ENCODE data around the gene FGFR4.

FGFR4 gene

DNA sequence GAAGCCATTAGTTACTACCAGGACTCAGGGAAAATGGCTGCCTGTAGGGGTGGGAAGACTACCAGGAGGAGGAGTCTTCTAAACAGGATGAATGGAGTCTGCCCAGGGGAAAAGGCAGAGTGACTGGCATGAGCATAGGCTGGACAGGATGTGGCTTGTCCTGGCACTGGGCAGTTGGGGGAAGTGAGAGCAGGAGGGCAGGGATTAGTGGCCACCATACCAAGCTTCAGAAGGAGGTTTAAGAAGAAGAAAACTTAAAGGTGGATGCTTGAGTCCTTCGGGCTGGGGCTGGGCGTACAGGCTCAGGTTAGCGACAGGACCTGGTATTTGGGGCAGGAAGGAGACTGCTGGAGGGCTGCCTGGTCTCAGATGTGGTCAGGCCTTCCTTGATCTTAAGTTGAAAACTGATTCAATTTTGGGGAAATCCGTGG, 41.9 kb downstream of the FGFR4 start:
- Histone ChIP-seq H3K4me3 (no peak overlapping the region), H3K27ac (peak overlapping the region in 7 of 21 experiments; percentile 6 to 55 (median 27))

DNA sequence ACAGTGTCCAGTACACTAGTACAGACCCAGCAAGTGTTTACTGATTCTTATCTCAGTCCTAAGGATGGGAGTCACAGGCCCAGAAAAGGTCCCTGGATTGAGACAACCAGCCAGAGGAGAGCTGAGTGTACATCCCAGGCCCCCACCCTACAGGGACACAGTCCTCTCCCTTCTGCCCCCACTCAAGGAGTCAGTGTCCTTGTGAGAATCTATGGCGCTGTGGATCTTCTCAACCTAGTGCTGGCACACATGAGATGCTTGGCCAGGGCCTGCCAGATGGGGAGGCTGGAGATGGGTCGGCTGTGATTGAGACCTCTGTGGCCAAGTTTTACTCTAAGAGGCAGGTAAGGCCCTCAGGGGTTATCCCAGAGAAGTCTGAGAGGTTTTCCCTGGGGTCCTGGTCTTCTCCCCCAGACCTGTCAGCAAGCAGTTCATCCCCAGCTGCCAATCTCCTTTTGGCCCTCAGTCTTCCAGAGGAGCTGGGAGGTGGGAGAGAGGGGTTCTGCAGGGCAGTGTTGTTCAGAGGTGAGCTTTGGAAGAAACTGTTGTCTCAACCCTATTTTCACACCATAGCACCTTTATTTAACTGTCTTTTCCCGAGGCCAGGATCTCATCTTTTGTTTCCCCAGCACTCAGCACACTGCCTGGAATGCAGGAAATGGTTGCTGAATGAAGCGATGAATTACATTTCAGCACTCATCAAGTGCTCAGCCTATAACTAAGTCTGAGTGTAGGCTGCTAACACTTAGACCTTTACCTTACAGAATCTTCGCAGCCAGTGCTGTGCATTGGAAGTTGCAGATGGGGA, 43.7 kb downstream of the FGFR4 start:
- H3K27ac ChIP-seq, result peak overlapping the region in 2 of 21 experiments; percentile 34 to 44
- no peak overlapping the region for H3K4me3 ChIP-seq

DNA sequence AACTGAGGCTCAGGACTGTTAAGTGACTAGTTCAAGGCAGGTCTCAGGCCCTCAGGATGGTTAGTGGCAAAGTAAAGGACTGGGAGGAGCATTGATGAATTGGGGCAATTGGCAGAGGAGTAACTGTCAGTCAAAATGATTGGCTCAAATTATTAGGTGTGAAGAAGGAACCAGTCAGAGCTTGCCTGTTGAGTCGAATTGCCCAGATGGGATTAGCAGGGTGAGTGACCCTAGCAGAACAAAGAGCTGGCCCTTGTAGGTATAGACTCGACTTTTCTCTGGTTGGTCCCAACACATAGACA, 44.3 kb downstream of the FGFR4 start:
- no peak overlapping the region for H3K4me3 ChIP-seq
- peak overlapping the region in 2 of 21 experiments; percentile 34 to 44 for H3K27ac ChIP-seq

GRCh38 chr5:177131352-177132135, 44.8 kb downstream of the FGFR4 start:
- Histone ChIP-seq H3K4me3 (no peak overlapping the region), H3K27ac (peak overlapping the region in 12 of 21 experiments; percentile 82 to 96 (median 94))

DNA sequence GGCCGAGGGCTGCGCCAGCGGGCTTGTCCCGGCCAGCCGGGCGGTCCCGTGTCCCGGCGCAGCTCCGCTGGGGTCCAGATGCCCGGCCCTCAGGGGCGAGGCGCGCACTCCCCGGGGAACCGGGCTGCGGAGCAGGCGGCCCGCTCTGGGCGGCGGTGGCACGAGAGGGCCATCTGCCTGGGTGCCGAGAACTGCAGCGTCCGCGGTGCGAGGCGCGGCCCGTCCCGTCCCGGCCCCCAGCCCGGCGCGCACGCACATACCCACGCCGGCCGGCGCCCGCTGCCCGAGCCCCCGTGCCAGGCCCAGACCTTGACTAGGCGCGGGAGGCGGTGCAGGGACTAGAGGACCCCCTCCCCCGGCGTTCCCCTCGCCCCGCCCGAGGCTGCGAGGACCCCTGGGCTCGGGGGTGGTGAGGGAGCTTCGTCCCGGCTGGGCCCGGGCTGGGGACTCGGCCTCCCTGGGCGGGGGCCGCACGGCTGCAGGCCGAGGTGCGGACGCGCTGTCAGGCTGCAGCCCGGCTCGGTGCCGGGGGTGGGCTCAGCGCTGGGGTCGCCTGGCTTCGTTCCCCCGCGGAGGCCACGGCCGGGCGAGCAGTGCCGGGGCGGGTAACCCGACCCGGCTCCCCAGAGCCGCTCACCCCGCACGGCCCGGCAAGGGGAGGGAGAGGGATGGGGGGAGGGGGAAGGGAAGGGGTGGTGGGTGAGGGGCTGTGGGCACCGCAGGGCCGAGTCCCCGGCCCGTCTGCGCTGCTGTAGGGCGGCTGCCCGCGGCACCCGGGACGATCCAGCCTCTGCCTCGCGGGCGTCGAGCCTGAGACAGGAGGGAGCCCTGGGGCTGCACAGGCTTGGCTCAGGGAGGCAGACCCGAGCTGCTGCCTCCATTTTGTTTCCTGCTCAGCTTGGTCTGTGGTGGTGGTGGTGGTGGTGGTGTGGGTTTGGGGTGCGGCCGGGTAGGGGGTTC, 45.7 kb downstream of the FGFR4 start:
- H3K27ac ChIP-seq, result peak overlapping the region; percentile 78 to 99 (median 94)
- peak overlapping the region; percentile 37 to 98 (median 84) for H3K4me3 ChIP-seq

- peak within 1 kb of the TSS; percentile 81 to 99 (median 95) for H3K27ac ChIP-seq
- peak within 1 kb of the TSS; percentile 70 to 98 (median 84) for H3K4me3 ChIP-seq
Observed at GRCh38 chr5:177133096-177133852, 46.6 kb downstream of the FGFR4 start, which contains the start of gene NSD1. Gene NSD1 (plus strand): TSS chr5:177133773. CDS start chr5:177135104, 1,331 bp downstream.

DNA sequence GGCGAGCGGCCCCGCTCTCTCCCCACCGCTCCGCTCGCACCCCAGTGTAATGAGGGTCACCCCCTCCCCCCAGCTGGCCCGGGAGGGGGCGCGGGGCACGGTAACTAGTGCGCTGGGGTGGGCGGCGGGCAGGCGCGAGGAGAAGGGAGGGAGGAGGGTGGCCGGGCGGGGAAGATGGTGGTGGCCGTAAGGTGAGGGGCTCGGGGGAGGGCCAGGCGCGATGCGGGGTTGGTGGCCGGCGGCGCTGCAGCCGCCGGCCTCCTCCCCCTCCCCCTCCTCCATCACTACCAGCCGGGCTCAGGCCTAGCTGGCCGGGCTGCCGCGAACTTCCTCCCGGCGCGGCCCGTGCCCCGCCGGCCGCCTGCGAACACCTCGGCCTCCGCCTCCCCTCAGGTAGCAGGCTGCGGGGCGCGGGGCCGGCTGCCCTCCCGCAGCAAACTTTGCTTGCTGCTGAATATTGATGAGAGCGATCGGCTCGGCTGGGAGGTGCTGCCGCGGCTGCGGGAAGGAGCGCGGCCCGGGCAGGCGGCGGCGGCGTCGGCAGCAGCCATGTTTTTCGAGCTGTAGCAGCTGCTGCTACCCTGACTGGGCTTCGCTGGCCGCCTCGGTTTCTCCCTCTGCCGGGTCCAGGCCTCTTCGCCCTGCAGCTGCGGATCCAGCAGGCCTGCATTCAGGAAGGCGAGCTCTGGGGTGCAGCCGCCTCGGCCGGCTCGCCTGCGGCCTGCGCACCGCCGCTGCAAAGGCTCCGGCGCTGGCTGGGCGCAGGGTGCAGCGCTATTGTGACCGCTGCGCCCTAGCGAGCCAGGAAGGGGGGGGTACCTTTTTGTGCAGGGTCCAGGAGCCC, 47.4 kb downstream of the FGFR4 start:
- H3K27ac ChIP-seq, result peak overlapping the region; percentile 69 to 99 (median 95)
- H3K4me3 ChIP-seq, result peak overlapping the region; percentile 70 to 98 (median 84)

DNA sequence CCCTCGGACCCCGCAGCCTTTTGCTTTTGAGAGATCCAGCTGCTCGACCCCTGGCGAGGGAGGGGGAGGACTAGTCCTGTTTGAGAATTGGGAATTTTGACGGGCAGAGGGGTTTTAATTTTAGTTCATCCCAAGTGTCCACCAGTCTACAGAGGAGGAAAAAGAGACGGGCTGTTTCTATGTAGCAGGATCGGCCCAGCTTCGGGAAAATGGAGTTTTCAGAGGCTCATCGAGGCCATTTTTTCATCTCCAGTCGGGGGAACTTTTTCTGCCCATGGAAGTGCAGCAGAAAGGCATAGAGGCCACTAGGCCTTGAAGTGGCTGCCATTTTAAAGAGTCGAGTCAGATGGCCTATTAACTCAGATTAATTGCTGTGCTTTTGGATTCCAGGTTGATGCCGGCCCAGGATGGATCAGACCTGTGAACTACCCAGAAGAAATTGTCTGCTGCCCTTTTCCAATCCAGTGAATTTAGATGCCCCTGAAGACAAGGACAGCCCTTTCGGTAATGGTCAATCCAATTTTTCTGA, 48.0 kb downstream of the FGFR4 start:
- Histone ChIP-seq H3K27ac (peak overlapping the region in 20 of 21 experiments; percentile 85 to 99 (median 95)), H3K4me3 (peak overlapping the region; percentile 70 to 98 (median 84))

- peak overlapping the region in 1 of 21 experiments; percentile 11 for H3K27ac ChIP-seq
- H3K4me3 ChIP-seq, result no peak overlapping the region
Observed at GRCh38 chr5:177140312-177140711, 53.6 kb downstream of the FGFR4 start.

GRCh38 chr5:177141496-177141895, 54.8 kb downstream of the FGFR4 start:
- Histone ChIP-seq H3K4me3 (no peak overlapping the region), H3K27ac (no peak overlapping the region)

- Histone ChIP-seq H3K4me3 (no peak overlapping the region), H3K27ac (no peak overlapping the region)
Observed at GRCh38 chr5:177142098-177142611, 55.4 kb downstream of the FGFR4 start.

- no peak overlapping the region for H3K4me3 ChIP-seq
- H3K27ac ChIP-seq, result no peak overlapping the region
Observed at GRCh38 chr5:177142778-177143177, 56.1 kb downstream of the FGFR4 start.

GRCh38 chr5:177146891-177147638, 60.4 kb downstream of the FGFR4 start:
- Histone ChIP-seq H3K4me3 (no peak overlapping the region), H3K27ac (no peak overlapping the region)
